22Rv1 (cell line): ENCODE results near the gene C11orf98.

ENCODE experiments used
- ZFX ChIP-seq: fragments of 450-650 bp; IDR thresholded peaks from 2 replicates; pipeline ENCODE4 v1.6.1; 2017; ENCODE audit warnings: antibody characterized with exemption, borderline replicate concordance
- TF ChIP-seq, protein P1 (sequence below): fragments of 450-650 bp; IDR thresholded peaks from 2 replicates; pipeline ENCODE4 v1.5.1; 2017; ENCODE audit warnings: mild to moderate bottlenecking

DNA sequence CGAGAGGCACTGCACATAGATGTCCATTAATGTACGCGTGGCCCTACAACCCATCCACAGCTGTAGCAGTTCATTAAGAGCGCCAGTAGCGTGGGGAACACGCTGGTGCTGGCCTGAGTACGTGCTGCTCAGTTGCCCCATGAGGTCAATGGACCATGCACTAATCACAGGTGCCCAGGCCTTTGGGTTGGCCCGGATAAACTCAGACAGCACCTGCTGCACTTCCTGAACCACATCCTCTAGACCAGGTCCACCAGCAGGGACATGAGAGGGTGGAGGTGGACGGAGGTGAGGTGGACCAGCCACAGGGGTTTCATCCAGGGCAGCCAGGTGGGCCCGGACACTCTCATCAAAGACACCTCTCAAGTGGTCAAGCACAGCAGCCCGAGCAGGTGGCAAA is 15.5 kb downstream of the C11orf98 start:
- TF ChIP-seq, protein P1, sequence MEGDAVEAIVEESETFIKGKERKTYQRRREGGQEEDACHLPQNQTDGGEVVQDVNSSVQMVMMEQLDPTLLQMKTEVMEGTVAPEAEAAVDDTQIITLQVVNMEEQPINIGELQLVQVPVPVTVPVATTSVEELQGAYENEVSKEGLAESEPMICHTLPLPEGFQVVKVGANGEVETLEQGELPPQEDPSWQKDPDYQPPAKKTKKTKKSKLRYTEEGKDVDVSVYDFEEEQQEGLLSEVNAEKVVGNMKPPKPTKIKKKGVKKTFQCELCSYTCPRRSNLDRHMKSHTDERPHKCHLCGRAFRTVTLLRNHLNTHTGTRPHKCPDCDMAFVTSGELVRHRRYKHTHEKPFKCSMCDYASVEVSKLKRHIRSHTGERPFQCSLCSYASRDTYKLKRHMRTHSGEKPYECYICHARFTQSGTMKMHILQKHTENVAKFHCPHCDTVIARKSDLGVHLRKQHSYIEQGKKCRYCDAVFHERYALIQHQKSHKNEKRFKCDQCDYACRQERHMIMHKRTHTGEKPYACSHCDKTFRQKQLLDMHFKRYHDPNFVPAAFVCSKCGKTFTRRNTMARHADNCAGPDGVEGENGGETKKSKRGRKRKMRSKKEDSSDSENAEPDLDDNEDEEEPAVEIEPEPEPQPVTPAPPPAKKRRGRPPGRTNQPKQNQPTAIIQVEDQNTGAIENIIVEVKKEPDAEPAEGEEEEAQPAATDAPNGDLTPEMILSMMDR: no peak
- TF ChIP-seq ZFX: no peak
